ENCODE data around the gene PMP22. TPM values are rescaled to one million over a fixed set of nuclear protein-coding genes. Genes with fewer than 3 reads are reported as not detected.

The PMP22 gene
- total RNA-seq, 4 donors from 2014 or later, result 224 to 387 (median 297) TPM

DNA sequence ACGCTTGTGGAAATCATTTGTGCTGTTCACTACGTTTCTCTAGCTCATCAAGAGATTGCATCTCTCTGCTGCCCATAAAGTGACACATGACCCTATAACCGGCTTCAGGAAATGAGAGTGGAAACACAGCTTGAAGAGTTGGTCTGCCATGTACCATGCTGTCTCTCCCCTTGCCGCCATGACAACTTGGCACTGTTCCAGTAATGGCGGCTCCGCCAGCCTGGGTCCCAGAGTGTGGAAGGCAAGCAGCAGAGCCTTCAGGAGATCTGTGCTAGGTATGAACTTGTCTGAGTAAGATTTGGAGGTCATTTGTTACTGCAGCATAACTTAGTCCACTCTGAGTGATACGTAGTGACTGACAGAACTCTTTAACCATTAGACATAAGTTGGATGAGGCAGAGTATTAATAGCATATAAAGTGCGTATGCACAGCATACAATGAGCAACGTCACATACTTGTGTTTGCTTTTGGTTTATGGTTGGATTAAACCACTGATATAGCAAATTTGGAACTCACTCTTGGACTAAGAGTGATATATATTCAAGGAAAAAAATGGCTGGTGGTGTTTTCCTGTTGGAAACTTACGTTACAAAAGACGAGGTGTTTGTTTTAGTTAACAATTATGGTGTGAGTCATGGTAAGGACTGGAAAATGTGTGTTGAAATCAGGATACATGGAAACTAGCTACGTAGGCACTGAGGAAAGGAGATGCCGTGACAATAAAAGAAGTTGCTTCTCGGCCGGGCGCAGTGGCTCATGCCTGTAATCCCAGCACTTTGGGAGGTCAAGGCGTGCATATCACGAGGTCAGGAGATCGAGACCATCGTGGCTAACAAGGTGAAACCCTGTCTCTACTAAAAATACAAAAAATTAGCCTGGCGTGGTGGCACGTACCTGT, 24.4 kb upstream of the PMP22 start:
- no peak for DNase-seq (ENCODE audit: low spot score)
- no peak for ATAC-seq (ENCODE audit: low FRiP score)
- TF ChIP-seq, protein P1, sequence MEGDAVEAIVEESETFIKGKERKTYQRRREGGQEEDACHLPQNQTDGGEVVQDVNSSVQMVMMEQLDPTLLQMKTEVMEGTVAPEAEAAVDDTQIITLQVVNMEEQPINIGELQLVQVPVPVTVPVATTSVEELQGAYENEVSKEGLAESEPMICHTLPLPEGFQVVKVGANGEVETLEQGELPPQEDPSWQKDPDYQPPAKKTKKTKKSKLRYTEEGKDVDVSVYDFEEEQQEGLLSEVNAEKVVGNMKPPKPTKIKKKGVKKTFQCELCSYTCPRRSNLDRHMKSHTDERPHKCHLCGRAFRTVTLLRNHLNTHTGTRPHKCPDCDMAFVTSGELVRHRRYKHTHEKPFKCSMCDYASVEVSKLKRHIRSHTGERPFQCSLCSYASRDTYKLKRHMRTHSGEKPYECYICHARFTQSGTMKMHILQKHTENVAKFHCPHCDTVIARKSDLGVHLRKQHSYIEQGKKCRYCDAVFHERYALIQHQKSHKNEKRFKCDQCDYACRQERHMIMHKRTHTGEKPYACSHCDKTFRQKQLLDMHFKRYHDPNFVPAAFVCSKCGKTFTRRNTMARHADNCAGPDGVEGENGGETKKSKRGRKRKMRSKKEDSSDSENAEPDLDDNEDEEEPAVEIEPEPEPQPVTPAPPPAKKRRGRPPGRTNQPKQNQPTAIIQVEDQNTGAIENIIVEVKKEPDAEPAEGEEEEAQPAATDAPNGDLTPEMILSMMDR (IDR thresholded peaks at IDR 0.05), result no peak

DNA sequence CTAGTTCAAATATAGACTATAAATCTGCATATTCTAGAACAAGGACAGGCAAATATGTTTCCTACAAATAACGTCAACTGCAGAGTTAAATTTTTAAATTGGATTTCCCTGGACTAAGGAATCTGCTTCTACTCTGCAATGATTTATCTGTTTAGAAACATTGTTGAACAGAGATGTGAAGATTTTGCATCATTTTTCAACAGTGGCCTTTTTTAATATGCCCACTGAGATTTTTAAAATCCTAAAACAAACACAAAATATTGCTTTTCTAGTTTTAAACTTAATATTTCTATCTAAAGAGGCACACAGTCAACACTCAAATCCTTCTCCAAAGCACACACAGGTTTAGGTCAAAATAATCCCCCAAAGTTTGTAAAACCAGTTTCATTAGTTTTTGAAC, 23.7 kb upstream of the PMP22 start:
- TF ChIP-seq, protein P1 (IDR thresholded peaks at IDR 0.05), result no peak
- no peak for ATAC-seq (ENCODE audit: low FRiP score)
- DNase-seq (ENCODE audit: low spot score), result no peak

DNA sequence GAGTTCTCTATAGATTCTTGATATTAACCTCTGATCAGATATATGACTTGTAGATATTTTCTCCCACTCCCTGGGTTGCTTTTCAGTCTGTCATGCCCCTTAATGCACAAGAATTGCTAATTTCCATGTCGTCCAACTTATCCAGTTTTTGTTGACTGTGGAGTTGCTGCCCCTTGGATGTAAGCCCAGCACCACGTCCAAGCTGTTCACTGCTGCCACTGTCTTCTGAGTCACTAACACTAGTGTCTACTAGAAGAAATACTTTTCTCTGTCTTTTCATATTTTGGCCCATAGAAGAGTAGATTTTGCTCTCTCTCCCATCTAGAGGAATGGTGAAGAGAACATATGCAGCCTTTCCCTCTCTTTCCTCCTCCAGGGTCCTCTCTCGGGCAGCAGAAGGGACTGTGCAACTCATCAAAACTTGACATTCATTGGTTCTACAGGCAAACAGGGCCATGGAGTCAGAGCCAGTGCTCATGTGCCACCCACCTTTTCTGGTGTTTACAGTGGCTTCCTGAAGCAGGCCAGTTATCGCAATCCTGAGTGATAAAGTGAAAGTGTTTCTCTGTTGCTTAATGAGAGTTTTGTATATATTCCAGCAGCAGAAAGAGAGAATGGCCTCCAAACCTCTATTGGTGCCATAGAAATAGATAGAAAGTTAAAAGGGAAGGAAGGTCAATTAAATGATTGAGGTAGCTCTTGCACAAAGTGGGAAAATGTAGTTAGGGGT, 22.6 kb upstream of the PMP22 start:
- ATAC-seq (ENCODE audit: low FRiP score) (no peak), DNase-seq (ENCODE audit: low spot score) (no peak)
- TF ChIP-seq, protein P1 (IDR thresholded peaks at IDR 0.05), result no peak

DNA sequence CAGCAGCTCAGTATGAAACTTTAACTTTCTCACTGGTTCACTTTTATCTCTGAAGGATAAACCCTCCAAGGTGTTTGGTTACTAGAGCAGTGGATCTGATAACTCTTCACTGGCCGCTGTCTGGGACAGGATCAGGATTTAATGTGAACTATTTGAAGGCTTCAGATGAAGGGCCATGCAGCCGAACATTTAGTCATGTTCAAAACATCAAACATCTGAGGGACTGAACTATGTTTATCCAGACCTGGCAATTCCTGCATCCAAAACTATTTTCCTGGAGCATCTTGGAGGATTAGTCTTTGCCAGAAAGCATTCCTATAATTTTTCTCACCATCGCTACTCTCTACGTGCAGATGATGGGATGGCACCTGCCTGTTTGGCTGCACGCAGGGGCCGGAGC, 20.3 kb upstream of the PMP22 start:
- DNase-seq (ENCODE audit: low spot score), result no peak
- TF ChIP-seq, protein P1 (IDR thresholded peaks at IDR 0.05), result no peak
- ATAC-seq (ENCODE audit: low FRiP score), result no peak

DNA sequence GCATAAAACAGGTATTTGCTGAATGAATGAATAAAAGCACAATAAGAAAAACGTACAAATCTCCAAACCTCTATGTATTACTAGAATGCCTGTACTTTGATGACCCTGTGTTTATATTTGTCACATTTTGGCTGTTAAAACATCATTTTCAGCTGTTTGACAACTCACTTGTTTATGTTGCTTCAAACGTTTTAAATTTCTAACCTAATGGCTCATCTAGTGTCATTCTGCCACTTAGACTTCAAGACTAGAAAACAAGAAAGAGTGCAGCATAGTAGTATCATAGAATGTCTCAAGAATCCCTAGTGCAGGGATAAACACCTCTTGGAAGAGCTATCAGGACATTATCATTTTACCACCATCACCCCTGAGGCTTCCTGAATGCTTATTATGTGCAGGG, 19.4 kb upstream of the PMP22 start:
- ATAC-seq (ENCODE audit: low FRiP score) (no peak), DNase-seq (ENCODE audit: low spot score) (no peak)
- TF ChIP-seq, protein P1 (IDR thresholded peaks at IDR 0.05), result no peak

DNA sequence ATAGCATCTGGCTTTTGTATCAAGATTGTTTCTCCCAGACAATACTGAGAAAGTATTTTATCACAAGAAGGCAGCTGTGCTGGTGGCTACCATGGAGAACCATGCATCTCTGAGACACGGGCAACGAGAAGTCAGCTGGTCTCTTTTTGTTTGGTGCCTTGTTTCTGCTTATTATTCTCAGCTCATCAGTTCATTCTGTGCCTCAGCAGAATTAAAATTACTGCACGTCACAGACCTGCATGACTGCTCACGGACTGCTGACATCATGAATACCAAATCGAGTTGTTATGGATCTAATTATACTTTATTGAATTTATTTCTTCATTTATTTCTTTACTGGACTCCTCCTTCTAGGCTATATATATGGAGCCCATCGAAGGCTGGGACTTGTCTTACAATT, 19.0 kb upstream of the PMP22 start:
- TF ChIP-seq, protein P1 (IDR thresholded peaks at IDR 0.05), result no peak
- no peak for ATAC-seq (ENCODE audit: low FRiP score)
- DNase-seq (ENCODE audit: low spot score), result no peak

Measured in omental fat pad (tissue), 4 donors.